Thoracic aorta (tissue), 2 donors: ENCODE data around the gene CCNJL. TPM values are rescaled to one million over a fixed set of nuclear protein-coding genes. Genes with fewer than 3 reads are reported as not detected.
"Not testable (repeated sequence)": the region's sequence is repeated elsewhere in the genome, so short reads cannot be mapped to it uniquely, and the experiment has no call there.

Experiments
- ATAC-seq: fragments of 150-250 bp; one replicate; pipeline ENCODE4 v1.8.0; 2017; ENCODE audit warnings: low read depth; ENCODE audit not compliant: insufficient number of reproducible peaks, low FRiP score
- DNase-seq: peaks from one replicate; pipeline ENCODE4 v3.0.0-alpha.2; 2020; ENCODE audit warnings: low spot score
- H3K27ac ChIP-seq, 2 donors: fragments of 200-600 bp; sonication (generic); 1 replicate in 1 of 2; 2 replicates in 1 of 2; pipeline ENCODE4 v1.5.1; 2016; ENCODE audit warnings: mild to moderate bottlenecking in 2 of 2, moderate library complexity in 2 of 2
- H3K27me3 ChIP-seq: fragments of 200-600 bp; sonication (generic); replicated peaks from 2 replicates; pipeline ENCODE4 v1.6.0; 2016; ENCODE audit warnings: mild to moderate bottlenecking; ENCODE audit not compliant: insufficient read depth
- H3K36me3 ChIP-seq: fragments of 200-600 bp; sonication (generic); one replicate; pipeline ENCODE4 v1.5.1; 2016
- H3K4me1 ChIP-seq, 2 donors: fragments of 200-600 bp; sonication (generic); 1 replicate in 1 of 2; 2 replicates in 1 of 2; pipeline versions ENCODE4 v1.5.1 to v1.6.0; 2016; ENCODE audit warnings: low read depth in 2 of 2, mild to moderate bottlenecking in 1 of 2; ENCODE audit not compliant: control insufficient read depth in 1 of 2
- H3K4me3 ChIP-seq: fragments of 200-600 bp; sonication (generic); 2 replicates; pipeline ENCODE4 v1.5.1; 2016; ENCODE audit warnings: mild to moderate bottlenecking
- H3K9me3 ChIP-seq: fragments of 200-600 bp; sonication (generic); 2 replicates; pipeline ENCODE4 v1.5.1; 2016
- CTCF ChIP-seq: fragments of 200-600 bp; sonication (generic); IDR thresholded peaks from one replicate; pipeline ENCODE4 v1.5.1; 2019; ENCODE audit warnings: antibody characterized with exemption
- total RNA-seq, 2 donors: library from RNA; depleted of rRNA; stranded (reverse); fragments of >200 nt; gene quantifications; one replicate each; pipeline versions ENCODE4 v1.1.0 to v1.2.3, GENCODE V29; 2016

Gene CCNJL
- total RNA-seq, 2 donors from 2014 or later = 0.54 to 3.0 TPM

- no peak overlapping the region for H3K4me3 ChIP-seq
- TF ChIP-seq CTCF = no peak
- H3K36me3 ChIP-seq = no peaks in the 10 kb centered on the region
- peaks cover 0 to 4% of the 10 kb centered on the region in 2 donors for H3K4me1 ChIP-seq
- DNase-seq (no peak), ATAC-seq (no peak)
- no peaks in the 10 kb centered on the region for H3K27me3 ChIP-seq
- no peak overlapping the region for H3K27ac ChIP-seq
- H3K9me3 ChIP-seq = no peaks in the 10 kb centered on the region
Measured at GRCh38 chr5:160342413-160342941, 30.1 kb upstream of the CCNJL start.

- H3K27ac ChIP-seq = no peak overlapping the region
- H3K36me3 ChIP-seq = no peaks in the 10 kb centered on the region
- TF ChIP-seq CTCF = no peak
- DNase-seq = no peak
- no peaks in the 10 kb centered on the region for H3K9me3 ChIP-seq
- no peak for ATAC-seq
- H3K4me1 ChIP-seq = peaks cover 0 to 4% of the 10 kb centered on the region in 2 donors
- H3K27me3 ChIP-seq = no peaks in the 10 kb centered on the region
- H3K4me3 ChIP-seq = no peak overlapping the region
Measured at GRCh38 chr5:160341309-160341870, 29.0 kb upstream of the CCNJL start.

- ATAC-seq = not testable (repeated sequence)
Measured at GRCh38 chr5:160340513-160340912, 28.1 kb upstream of the CCNJL start.

GRCh38 chr5:160339406-160340130 is 27.2 kb upstream of the CCNJL start:
- no peak for TF ChIP-seq CTCF
- Histone ChIP-seq H3K27ac (no peak overlapping the region), H3K4me1 (no peaks in the 10 kb centered on the region), H3K4me3 (no peak overlapping the region), H3K36me3 (no peaks in the 10 kb centered on the region), H3K9me3 (no peaks in the 10 kb centered on the region), H3K27me3 (no peaks in the 10 kb centered on the region)
- no peak for ATAC-seq
- DNase-seq = no peak

More at GRCh38 chr5:160340513-160340912, 28.1 kb upstream of the CCNJL start:
- not testable (repeated sequence) for H3K27ac ChIP-seq, H3K4me1 ChIP-seq, H3K27me3 ChIP-seq, H3K4me3 ChIP-seq, H3K9me3 ChIP-seq, DNase-seq, H3K36me3 ChIP-seq

- not testable (repeated sequence) for H3K36me3 ChIP-seq, H3K27me3 ChIP-seq, H3K27ac ChIP-seq, ATAC-seq, H3K9me3 ChIP-seq, DNase-seq, H3K4me3 ChIP-seq, H3K4me1 ChIP-seq
Measured at GRCh38 chr5:160334716-160335115, 22.4 kb upstream of the CCNJL start.

GRCh38 chr5:160333721-160334120 is 21.4 kb upstream of the CCNJL start:
- Histone ChIP-seq H3K27ac (no peak overlapping the region), H3K9me3 (no peaks in the 10 kb centered on the region), H3K4me3 (no peak overlapping the region), H3K4me1 (no peaks in the 10 kb centered on the region), H3K27me3 (no peaks in the 10 kb centered on the region), H3K36me3 (no peaks in the 10 kb centered on the region)
- no peak for TF ChIP-seq CTCF
- ATAC-seq (no peak), DNase-seq (no peak)
